Inflammatory macrophage treated with lipopolysaccharide for 1 hour (primary cell): ENCODE measurements around the gene BCL2L1.
"Not testable (repeated sequence)": the region's sequence is repeated elsewhere in the genome, so short reads cannot be mapped to it uniquely, and the experiment has no call there.

Experiments used
- DNase-seq, 2 donors: peaks; one replicate each; pipeline ENCODE4 v3.0.0-alpha.2; 2020 to 2022

The BCL2L1 gene

GRCh38 chr20:31642837-31643236, 79.8 kb downstream of the BCL2L1 start:
- no peak for DNase-seq

- DNase-seq = no peak
Measured at GRCh38 chr20:31641391-31641790, 81.3 kb downstream of the BCL2L1 start.

- DNase-seq = no peak
Measured at GRCh38 chr20:31640259-31640658, 82.4 kb downstream of the BCL2L1 start.

- DNase-seq = no peak
Measured at GRCh38 chr20:31638816-31639215, 83.9 kb downstream of the BCL2L1 start.

- DNase-seq = no peak
Measured at GRCh38 chr20:31638317-31638716, 84.4 kb downstream of the BCL2L1 start.

- no peak for DNase-seq
Measured at GRCh38 chr20:31637660-31638059, 85.0 kb downstream of the BCL2L1 start, which contains the start of gene COX4I2. TSS of gene COX4I2 (plus strand) at chr20:31637912. CDS start at chr20:31639018, 1,106 bp downstream.

- DNase-seq = no peak
Measured at GRCh38 chr20:31633339-31633914, 89.2 kb downstream of the BCL2L1 start.

GRCh38 chr20:31632548-31633338, 89.9 kb downstream of the BCL2L1 start:
- no peak for DNase-seq

GRCh38 chr20:31630187-31630790, 92.4 kb downstream of the BCL2L1 start:
- DNase-seq = no peak

GRCh38 chr20:31628057-31628456, 94.6 kb downstream of the BCL2L1 start:
- DNase-seq = not testable (repeated sequence)

- DNase-seq = not testable (repeated sequence)
Measured at GRCh38 chr20:31626534-31626933, 96.1 kb downstream of the BCL2L1 start.

GRCh38 chr20:31623123-31623505, 99.6 kb downstream of the BCL2L1 start:
- DNase-seq = not testable (repeated sequence)

GRCh38 chr20:31620246-31620645, 102.4 kb downstream of the BCL2L1 start:
- DNase-seq = no peak

GRCh38 chr20:31617432-31618104, 105.1 kb downstream of the BCL2L1 start:
- peak; percentile 78 to 83 for DNase-seq

GRCh38 chr20:31615416-31615815, 107.3 kb downstream of the BCL2L1 start:
- no peak for DNase-seq
